Amniotic stem cell (primary cell): ENCODE measurements around the gene SPOCK1.

Experiments used
- DNase-seq: peaks from one replicate; lab custom pipeline; 2025; lab: John Stamatoyannopoulos, UW

Gene SPOCK1

DNA sequence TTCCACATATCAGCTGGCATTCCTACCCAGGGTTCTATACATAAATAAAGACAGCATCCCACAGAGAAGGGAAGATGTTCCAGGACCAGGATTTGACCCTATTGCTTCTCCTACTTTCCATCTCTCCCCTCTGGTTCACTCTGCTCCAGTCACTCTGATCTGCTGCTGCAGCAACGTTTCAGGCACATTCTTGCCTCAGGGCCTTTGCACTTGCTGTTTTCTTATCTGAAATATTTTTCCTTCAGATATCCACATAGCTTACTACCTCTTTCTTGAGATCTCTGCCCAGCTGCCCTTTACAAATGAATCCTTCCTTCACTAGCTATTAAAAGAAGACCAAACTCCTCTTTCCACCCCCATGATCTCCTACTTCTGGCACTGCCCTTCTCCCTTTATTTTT lies 204.5 kb downstream of the SPOCK1 start:
- no peak for DNase-seq

DNA sequence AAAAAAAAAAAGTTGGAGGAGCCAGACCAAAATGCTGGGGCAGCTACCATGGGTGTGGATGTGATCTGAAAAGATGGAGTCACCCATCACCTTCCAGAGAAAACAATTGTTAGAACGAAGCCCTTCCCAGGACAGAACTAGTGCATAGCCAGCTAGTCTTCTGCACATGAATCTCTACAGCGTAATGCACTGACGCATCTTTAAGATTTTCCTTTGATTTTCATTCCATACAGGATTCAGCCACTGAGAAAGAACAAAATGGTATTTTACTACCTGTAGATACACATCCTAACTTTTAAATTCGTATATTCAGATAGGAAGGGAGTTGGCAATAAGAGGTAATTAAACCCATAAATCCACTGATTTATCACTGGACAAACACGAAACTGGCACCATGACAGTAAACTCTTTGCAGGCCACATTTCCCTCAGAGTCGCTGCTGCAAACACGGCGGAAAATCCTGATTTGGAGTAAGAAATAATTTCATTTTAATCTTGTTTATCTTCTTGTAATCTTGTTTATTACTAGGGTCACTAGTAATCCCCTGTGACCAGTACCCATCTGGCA lies 206.6 kb downstream of the SPOCK1 start:
- no peak for DNase-seq

DNA sequence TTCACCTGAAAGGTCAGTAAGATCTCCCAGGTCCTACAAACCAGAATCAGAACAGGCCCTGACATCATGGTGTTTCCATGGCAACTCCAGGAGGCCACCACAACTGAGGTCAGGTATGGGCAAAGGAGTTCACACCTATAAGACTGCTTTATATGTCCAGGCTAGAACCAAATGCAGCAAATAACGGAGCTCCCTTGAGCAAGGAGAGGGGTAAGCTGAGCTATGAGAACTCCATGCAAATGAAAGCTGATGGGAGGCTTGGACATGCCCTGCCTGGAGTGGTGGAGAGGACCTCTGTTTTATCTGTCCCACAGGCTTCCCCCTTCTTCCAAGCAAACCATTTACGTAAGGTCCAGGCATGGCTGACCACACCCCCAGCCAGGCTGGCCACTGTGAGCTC lies 207.7 kb downstream of the SPOCK1 start:
- DNase-seq = no peak

DNA sequence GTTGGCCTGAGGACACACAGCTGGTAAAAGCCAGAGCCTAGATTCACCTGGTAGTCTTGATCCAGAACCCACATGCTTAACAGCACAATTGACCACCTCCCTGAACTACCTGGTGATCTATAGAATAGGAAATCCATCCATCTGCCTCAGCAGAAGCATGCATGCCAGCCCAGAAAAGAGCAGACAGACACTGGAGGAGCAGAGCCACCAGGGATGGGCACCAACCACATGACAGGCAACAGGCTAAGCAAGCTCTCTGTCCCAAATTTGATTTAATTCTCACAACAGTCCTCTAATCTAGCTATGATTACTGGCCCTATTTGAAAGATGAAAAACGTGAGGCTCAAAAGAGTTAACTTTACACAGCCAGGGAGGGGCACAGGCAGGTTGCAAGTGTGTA lies 208.1 kb downstream of the SPOCK1 start:
- DNase-seq = no peak

DNA sequence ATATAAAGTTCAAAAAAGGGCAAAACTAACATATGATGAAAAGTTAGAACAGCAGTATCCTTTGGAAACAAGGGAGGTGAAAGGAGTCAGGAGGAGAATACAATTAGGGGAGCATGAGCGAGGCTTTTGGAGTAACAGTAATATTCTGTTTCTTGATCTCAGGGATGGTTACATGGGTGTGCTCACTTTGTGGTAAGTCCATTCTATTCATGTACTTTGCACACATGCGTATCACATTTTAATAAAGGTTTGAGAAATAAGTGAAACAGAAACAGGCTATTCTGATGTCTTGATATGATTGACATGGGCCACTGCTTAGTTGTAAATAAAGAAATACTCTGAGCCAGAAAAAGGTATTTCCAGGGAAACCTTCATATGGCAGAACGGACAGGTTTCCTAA lies 208.8 kb downstream of the SPOCK1 start:
- no peak for DNase-seq

DNA sequence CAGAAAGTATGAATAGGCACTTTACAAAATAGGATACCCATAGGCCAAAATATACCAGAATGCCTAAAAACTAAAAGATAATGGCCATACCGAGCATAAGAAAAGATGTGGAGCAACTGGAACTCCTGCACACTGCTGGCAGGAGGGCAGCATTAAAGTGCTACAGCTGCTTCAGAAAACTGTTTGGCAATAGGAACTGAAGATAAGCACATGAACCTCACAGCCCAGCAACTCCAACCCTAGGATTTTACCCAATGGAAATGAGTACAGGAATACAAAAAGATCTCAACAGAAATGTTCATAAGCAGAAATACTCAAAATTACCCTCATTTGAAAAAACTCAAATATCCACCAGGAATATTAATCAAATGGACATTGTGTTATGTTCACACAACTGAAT lies 209.3 kb downstream of the SPOCK1 start:
- no peak for DNase-seq

DNA sequence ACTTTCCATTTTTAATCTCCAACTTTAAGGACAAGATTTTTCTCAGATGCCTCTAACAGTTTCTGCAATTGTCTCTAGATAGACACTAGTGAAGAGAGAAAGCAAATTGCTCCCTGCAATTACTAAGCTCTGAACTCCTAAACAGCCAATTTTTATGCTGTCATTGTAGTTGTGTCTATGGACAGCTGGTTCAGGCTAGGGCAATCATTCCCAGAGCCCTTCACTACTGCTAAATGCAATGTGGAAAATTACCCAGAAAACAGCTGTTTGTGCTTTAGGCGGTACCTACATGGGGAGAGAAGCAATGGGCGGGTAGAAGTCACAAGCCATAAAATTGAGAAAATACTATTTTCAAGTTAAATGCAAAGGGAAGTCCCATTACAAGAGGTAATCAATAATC lies 211.6 kb downstream of the SPOCK1 start:
- no peak for DNase-seq

DNA sequence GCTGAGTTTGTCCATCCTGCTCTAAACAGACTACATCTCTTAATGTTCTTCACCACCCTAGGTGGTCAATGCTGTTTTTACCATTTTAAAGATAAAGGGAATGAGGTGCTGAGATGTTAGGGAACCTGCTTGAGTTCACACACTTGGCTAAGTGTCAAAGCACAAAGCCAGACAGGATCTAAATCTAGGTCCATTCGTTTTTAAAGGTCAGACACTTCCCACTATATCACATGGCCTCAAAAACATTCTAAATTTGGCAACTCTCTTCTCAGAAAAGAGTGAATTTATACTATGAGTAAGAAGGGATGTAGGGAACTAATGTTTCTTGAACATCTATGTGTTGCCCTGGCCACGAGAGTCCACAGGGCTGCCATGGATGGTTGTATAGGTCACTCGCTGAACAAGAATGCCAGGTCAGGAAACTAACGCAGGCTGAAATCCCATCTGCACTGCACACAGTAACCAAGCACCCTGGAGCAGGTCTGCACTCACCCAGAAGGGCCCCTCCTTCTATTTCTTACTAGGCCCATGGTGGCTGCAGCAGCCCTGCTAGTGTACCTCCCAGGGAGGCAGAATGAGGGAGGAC lies 213.0 kb downstream of the SPOCK1 start:
- no peak for DNase-seq

DNA sequence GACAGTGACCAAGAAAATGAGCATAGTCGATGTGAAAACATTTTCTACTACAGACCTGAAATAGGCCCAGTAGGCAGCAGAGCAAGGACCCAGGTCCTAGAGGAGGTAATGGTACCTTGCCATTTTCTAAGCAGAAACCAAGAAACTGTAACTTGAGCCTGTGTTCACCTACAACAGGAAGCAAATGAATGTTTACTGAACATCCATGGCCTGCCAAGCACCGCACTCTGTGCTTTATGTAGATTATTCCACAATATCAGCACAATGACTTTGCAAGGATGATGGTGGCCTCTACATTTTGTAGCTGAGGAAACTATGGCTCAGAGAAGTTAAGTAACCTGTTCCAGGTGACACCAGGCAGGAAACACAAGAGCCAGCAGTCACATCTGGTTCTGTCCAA lies 215.3 kb downstream of the SPOCK1 start:
- DNase-seq = no peak

DNA sequence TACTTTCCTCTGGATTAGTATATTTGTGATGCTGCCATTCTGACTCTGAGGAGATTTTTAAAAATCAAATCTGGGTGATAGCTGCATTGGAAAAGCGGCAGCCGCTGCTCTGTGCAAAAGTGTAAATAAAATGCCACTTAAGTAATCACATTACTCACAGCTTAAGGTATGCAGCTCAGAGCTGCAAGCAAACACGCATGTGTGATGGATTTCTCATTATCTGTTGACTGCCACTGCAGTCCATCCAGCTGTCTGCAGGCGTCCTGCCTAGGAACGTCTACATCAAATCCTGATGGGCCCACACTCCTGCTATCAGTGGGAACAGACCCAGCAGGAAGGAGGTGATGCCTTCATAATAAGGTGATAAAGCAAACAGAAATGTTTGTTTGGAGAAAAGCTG lies 216.9 kb downstream of the SPOCK1 start:
- no peak for DNase-seq

DNA sequence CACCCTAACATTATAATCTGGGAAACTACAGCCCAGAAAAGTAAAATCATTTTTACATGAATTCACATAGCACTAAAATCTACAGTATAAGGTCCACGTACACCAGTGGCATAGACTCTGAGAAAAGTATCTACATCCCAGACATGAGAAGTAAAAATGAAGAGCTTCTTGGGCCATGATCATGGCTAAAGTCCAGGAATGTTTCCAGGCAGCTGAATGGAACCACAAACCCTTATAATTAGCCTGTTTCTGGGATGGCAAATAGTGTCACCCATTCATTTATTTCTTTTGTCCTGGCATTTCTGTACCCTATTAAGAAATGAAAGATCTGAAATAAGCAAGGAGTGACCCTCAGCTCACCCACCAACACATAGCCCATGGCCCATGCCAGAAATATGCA lies 217.9 kb downstream of the SPOCK1 start:
- DNase-seq = no peak

DNA sequence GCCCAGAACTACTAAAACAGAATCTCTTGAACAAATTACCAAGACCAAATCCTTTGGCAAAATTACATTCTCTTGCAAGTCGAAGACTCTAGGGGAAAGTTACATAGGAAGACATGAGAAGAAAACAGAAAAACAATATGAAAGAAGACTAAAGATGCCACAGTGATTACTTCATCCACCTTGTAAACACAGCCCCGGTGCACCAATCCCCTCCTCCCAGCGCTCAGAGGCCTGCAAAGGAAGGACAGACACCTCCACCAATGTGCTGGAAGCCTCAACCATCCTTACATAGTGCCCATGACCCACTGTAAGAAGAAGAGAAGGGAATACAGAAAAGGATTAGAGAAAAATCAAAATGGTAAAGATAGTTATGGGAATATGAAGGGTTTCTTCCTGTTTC lies 218.5 kb downstream of the SPOCK1 start:
- DNase-seq = no peak

DNA sequence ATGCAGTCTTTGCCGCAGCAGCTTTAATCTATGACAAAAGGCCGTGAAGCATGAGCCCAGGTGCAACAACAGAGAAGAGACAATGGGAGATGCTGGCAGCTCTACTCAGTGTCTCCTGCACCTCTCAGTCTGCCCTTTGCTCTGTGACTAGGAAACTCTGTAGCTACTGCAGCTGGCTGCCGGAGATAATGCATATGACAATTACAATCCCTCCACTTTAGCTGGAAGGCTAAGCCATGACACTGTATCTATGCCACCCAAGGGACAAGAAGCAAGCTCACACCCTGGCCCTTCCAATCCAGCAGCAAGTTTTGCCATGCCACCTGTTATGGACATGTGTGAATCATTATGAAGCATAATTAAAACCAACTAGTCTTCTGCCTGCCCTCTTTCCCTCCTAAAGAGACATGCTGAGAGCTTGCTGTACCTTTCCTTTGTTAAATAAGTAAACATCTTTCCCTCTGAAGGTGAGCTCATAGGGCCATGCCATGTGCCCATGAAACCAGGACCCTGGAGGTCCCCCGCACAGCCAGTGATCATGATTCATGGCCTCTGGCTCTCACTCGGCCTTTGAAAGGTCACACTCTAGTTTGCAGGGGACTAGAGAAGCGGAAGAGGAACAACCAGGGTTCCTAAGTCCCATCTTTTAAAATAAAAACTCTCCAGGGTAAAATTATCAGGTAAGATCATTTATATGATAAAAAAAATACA lies 219.4 kb downstream of the SPOCK1 start:
- no peak for DNase-seq

DNA sequence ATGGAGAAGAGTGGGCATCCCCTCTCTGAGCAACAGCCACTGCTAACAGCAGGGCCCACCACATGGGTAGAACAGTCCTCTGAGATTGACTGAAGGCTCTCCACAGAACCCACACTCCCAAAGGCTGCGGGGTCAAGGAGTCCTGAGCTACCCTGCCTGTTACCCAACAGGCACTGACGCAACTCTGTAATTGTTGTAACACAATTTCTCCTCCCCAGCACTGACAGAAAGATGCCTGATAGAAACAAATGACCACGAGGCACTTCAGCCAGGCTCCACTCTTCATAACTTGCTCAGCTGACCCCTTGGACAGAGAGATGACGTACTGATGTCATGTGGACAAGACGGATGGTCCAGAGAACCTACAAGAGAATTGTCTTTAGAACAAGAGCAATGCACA lies 220.7 kb downstream of the SPOCK1 start:
- DNase-seq = no peak

DNA sequence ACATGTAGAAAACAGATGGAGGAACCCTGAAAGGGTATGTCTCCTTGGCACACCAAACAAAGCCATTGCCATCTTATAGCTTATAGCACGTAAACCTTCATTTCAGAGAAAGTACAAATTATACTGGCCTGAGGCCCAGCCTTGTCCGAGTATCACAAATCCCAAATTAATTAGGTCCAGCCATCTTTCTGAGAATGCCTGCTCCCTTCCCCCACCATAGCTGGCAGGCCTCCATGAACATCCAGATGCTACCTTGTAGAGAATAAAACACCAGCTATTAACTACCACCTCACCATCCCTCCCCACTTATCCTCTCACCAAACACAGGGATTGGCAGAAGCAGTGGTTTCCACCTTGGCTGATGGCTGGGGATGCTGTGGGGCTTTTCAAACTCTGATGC lies 224.0 kb downstream of the SPOCK1 start:
- no peak for DNase-seq

DNA sequence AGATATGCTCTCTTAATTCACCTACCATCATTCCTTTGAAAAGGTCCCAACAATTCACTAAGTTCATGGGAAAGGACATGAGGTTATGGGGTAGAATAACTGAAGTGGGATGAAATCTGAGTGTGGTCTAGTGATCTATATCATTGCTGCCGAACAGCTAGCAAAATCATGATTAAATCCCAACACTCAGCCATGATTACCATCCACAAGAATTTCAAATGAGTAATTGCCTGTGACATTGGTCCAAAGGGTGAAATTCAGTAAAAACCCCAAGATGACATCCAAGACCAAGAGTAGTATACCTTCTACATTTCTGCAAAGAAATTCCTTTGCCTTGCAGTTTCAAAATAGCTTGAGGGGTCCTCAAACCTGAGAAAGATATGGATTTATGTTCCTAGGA lies 225.6 kb downstream of the SPOCK1 start:
- DNase-seq = no peak

DNA sequence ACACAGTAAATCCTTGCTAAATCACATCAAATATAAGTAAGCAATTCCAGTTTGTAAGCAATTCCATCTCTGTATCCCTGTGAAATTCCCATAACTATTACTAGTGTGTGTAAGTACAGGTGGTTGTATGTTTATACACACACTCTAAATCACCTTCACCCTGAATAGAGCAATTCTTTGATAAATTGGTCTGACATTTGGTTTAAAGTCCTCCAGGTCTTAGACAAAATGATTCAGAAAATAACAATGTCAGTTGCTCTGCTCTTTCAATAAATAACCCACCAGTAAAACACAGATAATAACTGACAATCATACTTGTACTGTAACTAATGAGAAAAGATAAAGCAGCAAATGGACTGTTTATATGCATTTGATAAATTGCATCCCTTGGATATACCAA lies 226.3 kb downstream of the SPOCK1 start:
- DNase-seq = no peak

DNA sequence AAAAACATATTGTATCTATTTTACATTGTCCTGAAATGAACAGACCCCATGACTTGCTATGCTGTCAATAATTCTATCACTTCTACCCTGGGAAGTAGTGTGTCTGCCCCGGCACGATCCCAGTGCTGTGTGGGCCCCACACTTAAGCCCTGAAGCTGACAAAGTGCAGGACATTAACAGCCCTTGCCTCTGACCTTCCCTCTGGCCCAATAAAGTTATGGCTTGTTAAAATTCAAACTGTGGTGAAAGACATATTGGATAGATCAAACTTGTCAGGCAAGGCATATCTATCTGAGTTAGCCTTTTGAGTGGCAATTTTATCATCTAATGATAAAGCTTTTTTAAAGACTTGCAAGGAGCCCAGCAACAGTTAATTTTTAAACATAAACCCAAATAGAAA lies 229.2 kb downstream of the SPOCK1 start:
- no peak for DNase-seq

DNA sequence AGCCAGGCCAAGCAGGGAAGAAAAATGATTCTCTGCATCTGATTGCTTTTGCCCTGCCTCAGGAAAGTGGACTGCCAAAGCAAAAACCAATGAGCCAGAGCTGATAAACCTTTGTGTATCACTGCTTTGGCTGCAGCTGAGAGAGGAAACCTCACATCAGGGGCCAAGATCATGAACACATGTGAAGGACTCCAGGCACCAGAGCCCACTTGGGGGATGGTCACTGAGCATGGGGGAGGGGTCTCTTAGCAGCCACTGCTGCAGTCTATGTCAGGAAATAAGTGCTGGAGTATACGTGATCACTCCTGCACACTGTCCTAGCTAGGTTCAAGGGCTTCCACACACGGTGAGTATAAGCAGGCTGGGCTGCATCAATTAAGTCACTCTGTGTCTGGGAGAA lies 229.9 kb downstream of the SPOCK1 start:
- DNase-seq = no peak

DNA sequence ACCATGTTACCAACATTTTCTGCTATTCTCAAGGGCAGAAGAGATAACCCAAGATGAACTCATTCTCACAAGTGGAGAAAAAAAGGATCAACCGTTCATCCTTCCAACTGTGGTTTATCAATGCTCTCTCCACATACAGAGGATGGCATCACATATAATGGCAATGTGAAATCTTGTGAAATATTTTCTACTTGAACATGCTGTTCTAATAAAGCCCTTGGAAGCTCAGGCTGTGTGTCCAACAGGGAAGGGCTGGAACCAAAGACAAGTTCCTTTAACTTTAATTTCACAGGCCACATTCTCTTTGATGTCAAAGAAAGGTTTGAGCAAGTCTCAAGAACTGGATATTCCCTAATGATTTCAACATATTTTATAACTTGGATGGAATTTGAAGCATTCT lies 230.5 kb downstream of the SPOCK1 start:
- DNase-seq = no peak

DNA sequence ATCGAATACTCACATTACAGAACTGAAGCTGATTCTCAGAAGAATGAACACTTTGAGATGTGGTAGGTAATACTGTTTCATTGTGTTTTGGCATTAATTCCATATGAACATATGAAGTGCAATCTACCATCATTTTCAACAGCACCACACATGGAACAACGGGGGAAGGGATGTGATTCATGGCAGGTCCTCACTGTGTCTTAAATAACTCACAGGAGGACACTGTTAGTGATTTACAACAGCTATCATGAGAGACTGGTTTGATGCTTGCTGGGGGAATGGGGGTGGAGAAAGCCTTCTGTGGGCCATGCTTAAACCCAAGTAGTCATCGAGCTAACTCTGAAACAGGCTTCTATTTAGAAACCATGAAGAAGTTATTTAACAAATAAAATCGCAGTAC lies 232.9 kb downstream of the SPOCK1 start:
- no peak for DNase-seq

DNA sequence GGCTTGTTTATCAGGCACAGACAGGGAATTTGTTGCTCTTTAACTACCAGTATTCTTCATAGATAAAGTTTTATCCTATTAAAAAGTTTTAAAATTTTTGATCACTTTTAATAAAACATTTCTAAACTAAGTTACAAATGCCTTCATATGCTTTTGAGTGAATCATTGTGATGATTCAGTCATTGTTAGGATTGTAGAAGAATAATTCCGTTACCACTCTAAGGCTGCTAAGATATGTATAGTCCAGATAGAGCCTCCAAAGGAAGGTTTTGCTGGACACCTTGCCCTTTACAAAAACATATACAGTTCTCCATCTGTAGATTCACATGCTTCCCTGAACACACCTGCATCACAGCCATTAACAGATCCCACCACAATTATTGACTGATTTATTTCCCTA lies 233.7 kb downstream of the SPOCK1 start:
- no peak for DNase-seq

DNA sequence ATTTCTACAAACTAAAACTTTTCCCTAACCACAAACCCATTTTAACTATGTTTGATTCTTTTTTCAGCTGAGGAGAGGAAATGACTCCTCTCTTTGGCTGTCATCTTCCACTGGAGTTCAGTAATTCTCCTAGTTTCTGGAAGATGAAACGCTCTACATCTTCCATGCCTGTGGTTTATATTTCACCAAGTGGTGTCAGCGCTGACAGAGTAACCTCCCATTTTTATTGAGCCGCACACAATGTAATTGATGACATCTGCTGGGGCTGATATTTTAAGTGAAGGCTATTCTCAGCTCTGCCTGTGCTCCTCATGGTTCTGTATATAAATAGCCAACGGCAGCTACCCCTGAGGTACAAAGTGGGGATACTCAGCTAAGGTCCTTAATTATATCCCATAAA lies 234.6 kb downstream of the SPOCK1 start:
- no peak for DNase-seq

DNA sequence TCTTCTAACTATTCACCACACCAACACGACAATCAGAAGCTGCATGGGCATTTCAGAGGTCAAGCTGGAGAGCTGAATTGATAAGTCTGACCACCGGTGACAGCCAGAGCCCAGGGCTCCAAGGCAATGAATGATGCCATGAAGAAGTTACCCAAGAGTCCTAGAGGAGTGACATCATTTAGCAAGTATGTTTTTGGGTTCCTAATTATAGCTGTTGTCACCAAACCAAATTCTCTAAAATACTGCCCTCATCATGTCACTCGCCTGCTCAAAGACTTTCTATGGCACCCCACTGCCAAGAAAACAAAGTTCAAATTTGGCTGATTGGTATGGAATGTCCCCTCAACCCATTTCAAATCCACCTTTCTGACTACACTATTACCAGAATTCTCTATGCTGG lies 235.1 kb downstream of the SPOCK1 start:
- DNase-seq = no peak
